ENCODE results near the gene GPN3.

Gene GPN3

DNA sequence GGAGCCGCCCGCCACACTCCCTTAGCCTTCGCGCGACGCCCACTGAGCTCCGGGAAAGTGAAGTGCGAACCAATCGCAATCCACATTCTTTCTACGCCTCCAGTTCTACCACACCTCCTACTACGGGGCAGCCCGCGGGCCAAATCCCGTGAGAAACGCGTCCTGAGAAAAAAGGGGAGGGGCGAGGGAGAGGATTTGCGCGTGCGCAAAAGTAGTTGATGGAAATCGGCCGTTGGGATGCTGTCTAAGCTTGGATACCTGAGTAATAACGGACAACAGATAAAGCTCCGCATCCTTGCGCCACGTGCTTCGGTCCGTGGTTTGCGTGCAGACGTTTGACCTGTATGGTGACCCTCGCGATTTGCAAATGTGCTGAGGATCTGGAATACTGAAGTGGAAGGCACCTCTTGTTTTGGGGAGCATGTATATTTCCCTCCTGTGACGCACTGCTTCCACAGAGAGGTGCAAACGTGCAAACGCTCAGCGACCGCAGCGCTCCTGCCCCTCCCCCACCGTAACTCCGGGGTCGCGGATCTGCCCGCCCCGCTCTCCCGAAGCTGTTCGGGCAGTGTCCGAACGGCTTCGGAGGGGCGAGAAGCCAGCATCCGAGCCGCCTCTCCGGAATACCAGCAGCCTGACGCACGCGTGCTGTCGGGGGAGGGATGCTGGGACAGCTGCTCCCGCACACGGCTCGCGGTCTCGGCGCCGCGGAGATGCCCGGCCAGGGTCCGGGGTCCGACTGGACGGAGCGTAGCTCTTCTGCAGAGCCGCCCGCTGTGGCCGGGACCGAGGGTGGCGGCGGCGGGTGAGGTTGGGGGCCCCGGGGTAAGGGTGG lies at the start of gene GPN3, which contains the start of gene FAM216A:
Gene GPN3 (minus strand): TSS at position 44 of the 835 bp plus-strand sequence. CDS start 54 bp downstream, outside the sequence.
Gene FAM216A (plus strand): TSS at position 632 of the 835 bp plus-strand sequence. CDS start 31 bp downstream, at position 663.
- TF ChIP-seq, protein P1, sequence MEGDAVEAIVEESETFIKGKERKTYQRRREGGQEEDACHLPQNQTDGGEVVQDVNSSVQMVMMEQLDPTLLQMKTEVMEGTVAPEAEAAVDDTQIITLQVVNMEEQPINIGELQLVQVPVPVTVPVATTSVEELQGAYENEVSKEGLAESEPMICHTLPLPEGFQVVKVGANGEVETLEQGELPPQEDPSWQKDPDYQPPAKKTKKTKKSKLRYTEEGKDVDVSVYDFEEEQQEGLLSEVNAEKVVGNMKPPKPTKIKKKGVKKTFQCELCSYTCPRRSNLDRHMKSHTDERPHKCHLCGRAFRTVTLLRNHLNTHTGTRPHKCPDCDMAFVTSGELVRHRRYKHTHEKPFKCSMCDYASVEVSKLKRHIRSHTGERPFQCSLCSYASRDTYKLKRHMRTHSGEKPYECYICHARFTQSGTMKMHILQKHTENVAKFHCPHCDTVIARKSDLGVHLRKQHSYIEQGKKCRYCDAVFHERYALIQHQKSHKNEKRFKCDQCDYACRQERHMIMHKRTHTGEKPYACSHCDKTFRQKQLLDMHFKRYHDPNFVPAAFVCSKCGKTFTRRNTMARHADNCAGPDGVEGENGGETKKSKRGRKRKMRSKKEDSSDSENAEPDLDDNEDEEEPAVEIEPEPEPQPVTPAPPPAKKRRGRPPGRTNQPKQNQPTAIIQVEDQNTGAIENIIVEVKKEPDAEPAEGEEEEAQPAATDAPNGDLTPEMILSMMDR (IDR thresholded peaks at IDR 0.05; ENCODE audit: low read depth, low read length, missing control alignments): no peak
- H3K4me3 ChIP-seq (ENCODE audit: low read depth, low read length): peak within 1 kb of the TSS; percentile 73
- DNase-seq (ENCODE audit: low read depth): peak; percentile 94

DNA sequence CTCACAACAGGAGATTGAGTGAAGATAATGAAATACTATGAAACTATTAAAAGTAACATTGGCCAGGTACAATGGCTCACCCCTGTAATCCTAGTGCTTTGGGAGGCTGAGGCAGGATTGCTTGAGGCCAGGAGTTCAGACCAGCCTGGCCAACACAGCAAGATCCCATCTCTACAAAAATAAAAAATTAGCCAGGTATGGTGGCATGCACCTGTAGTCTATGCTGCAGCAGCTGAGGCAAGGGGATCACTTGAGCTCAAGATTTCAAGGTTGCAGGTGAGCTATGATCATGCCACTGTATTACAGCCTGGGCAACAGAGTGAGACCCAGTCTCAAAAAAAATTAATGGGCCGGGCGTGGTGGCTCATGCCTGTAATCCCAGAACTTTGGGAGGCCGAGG lies 48.9 kb upstream of the GPN3 start:
- no peak for DNase-seq (ENCODE audit: low read depth)
- TF ChIP-seq, protein P1 (IDR thresholded peaks at IDR 0.05; ENCODE audit: low read depth, low read length, missing control alignments): no peak
- no peak overlapping the region for H3K4me3 ChIP-seq (ENCODE audit: low read depth, low read length)

DNA sequence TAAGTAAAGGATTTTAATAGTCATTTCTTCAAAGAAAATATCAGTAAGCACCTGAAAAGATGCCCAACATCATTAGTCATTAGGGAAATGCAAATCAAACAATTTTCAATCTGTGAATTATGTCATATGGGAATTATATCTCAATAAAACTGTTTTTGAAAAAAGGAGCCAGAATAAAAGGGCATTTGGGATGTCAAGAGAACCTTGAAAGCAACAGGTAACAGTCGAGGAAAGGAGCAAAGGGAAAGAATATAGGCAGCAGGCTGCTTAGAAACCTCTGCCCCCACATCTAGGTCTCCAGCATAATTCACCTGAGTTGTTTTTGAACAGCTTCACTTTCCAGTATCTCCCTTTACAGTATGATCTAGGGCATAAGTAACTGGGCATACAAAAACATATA lies 46.3 kb upstream of the GPN3 start:
- H3K4me3 ChIP-seq (ENCODE audit: low read depth, low read length): no peak overlapping the region
- no peak for DNase-seq (ENCODE audit: low read depth)
- TF ChIP-seq, protein P1 (IDR thresholded peaks at IDR 0.05; ENCODE audit: low read depth, low read length, missing control alignments): no peak

DNA sequence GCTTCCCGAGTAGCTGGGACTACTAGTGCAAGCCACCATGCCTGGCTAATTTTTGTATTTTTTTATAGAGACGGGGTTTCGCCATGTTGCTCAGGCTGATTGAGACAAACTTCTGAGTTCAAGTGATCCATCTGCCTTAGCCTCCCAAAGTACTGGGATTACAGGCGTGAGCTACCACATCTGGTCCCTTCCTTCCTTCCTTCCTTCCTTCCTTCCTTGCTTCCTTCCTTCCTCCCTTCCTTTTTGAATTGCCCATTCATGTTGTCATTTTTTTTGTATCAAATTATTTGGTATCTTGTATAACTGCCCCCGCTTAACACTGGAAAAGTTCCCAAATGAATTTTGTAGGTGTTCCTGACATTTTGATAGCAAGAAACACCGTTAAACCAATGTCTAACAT lies 45.8 kb upstream of the GPN3 start:
- TF ChIP-seq, protein P1 (IDR thresholded peaks at IDR 0.05; ENCODE audit: low read depth, low read length, missing control alignments): no peak
- H3K4me3 ChIP-seq (ENCODE audit: low read depth, low read length): no peak overlapping the region
- DNase-seq (ENCODE audit: low read depth): no peak

GRCh38 chr12:110508071-110508586 lies 40.1 kb upstream of the GPN3 start:
- TF ChIP-seq, protein P1 (IDR thresholded peaks at IDR 0.05; ENCODE audit: low read depth, low read length, missing control alignments): no peak
- H3K4me3 ChIP-seq (ENCODE audit: low read depth, low read length): no peak overlapping the region
- DNase-seq (ENCODE audit: low read depth): no peak

DNA sequence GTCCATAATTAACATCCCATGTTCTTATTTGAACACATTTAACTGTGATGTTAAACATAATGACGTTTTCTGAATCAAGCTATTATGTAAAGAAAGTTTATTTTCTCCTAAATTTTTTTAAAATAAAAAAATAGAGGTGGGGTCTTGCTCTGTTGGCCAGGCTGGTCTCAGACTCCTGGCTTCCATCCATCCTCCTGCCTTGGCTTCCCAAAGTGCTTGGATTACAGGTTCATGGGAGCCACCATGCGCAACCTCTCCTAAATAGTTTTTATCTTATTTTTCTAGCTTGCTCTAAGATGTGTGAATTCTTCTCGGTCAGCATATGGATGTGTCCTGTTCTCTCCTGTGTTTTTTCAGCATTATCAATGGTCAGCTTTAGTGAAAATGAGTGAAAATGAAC lies 37.3 kb upstream of the GPN3 start:
- TF ChIP-seq, protein P1 (IDR thresholded peaks at IDR 0.05; ENCODE audit: low read depth, low read length, missing control alignments): no peak
- no peak for DNase-seq (ENCODE audit: low read depth)

More for the DNA sequence above, 37.3 kb upstream of the GPN3 start:
- H3K4me3 ChIP-seq (ENCODE audit: low read depth, low read length): no peak overlapping the region

All from GM12864 (cell line).